ENCODE data around the gene FGD6.

GRCh38 chr12:95168746-95169145, 48.5 kb downstream of the FGD6 start:
- TF ChIP-seq CTCF (conservative IDR thresholded peaks at IDR 0.05 in 1 of 2, IDR thresholded peaks at IDR 0.05 in 1 of 2; ENCODE audit: low read depth in 1 of 2, low read length in 2 of 2) = no peak
- TF ChIP-seq EZH2 (IDR thresholded peaks at IDR 0.05; ENCODE audit: low read length, missing control alignments) = no peak

Measured in fibroblast of lung (primary cell).